Osteoblast (primary cell): Measurements from ENCODE around the gene PZP. TPM values are rescaled to one million over a fixed set of nuclear protein-coding genes. Genes with fewer than 3 reads are reported as not detected.

Experiments
- DNase-seq: peaks from one replicate; pipeline ENCODE4 v3.0.0; 2011; ENCODE audit warnings: low spot score, mixed read lengths; ENCODE audit not compliant: insufficient read length; ENCODE audit errors: missing footprints
- H2AFZ ChIP-seq: 2 replicates; pipeline ENCODE4 v1.6.0; 2011; ENCODE audit warnings: mild to moderate bottlenecking, low read length
- H3K27ac ChIP-seq: 2 replicates; pipeline ENCODE4 v1.5.1; 2011; ENCODE audit warnings: mild to moderate bottlenecking, low read depth, low read length, moderate library complexity
- H3K27me3 ChIP-seq: 2 replicates; pipeline ENCODE4 v1.6.0; 2012; ENCODE audit warnings: mild to moderate bottlenecking, control low read depth, inconsistent platforms, low read length, moderate library complexity; ENCODE audit not compliant: insufficient read depth
- H3K36me3 ChIP-seq: 2 replicates; pipeline ENCODE4 v1.5.1; 2011; ENCODE audit warnings: mild to moderate bottlenecking, low read length, control low read depth, moderate library complexity; ENCODE audit not compliant: insufficient read depth
- H3K4me1 ChIP-seq: 2 replicates; pipeline ENCODE4 v1.5.1; 2011; ENCODE audit warnings: mild to moderate bottlenecking, low read length, control low read depth, moderate library complexity; ENCODE audit not compliant: insufficient read depth
- H3K4me2 ChIP-seq: 2 replicates; pipeline ENCODE4 v1.6.0; 2011; ENCODE audit warnings: mild to moderate bottlenecking, low read length; ENCODE audit not compliant: insufficient read depth
- H3K4me3 ChIP-seq: fragments of 200-600 bp; sonication (generic); 3 replicates; pipeline ENCODE4 v1.5.1; 2012; ENCODE audit warnings: mild to moderate bottlenecking, low read length, inconsistent platforms; ENCODE audit not compliant: insufficient read depth
- H3K79me2 ChIP-seq: 2 replicates; pipeline ENCODE4 v1.6.0; 2012; ENCODE audit warnings: mild to moderate bottlenecking, low read length, control low read depth, inconsistent platforms; ENCODE audit not compliant: insufficient read depth
- H3K9me3 ChIP-seq: 2 replicates; pipeline ENCODE4 v1.5.1; 2011; ENCODE audit warnings: low read depth, low read length, control low read depth
- H4K20me1 ChIP-seq: 2 replicates; pipeline ENCODE4 v1.6.0; 2012; ENCODE audit warnings: mild to moderate bottlenecking, low read length, control low read depth; ENCODE audit not compliant: insufficient read depth
- total RNA-seq: library from RNA; depleted of rRNA; stranded (reverse); fragments of >200 nt; gene quantifications from 2 replicates; pipeline ENCODE4 v1.2.3, GENCODE V29; 2012
- TF ChIP-seq, protein P1 (sequence below): IDR thresholded peaks from 2 replicates; pipeline ENCODE4 v1.5.1; 2011; ENCODE audit warnings: mild to moderate bottlenecking, low read depth, low read length, moderate library complexity; ENCODE audit errors: extremely low read depth

PZP gene
- total RNA-seq, 1 donor = not detected

- H3K4me2 ChIP-seq = no peak overlapping the region
- DNase-seq = no peak
- no peaks in the 10 kb centered on the region for H3K9me3 ChIP-seq
- TF ChIP-seq, protein P1, sequence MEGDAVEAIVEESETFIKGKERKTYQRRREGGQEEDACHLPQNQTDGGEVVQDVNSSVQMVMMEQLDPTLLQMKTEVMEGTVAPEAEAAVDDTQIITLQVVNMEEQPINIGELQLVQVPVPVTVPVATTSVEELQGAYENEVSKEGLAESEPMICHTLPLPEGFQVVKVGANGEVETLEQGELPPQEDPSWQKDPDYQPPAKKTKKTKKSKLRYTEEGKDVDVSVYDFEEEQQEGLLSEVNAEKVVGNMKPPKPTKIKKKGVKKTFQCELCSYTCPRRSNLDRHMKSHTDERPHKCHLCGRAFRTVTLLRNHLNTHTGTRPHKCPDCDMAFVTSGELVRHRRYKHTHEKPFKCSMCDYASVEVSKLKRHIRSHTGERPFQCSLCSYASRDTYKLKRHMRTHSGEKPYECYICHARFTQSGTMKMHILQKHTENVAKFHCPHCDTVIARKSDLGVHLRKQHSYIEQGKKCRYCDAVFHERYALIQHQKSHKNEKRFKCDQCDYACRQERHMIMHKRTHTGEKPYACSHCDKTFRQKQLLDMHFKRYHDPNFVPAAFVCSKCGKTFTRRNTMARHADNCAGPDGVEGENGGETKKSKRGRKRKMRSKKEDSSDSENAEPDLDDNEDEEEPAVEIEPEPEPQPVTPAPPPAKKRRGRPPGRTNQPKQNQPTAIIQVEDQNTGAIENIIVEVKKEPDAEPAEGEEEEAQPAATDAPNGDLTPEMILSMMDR = no peak
- no peak overlapping the region for H2AFZ ChIP-seq
- no peaks in the 10 kb centered on the region for H3K36me3 ChIP-seq
- no peaks in the 10 kb centered on the region for H3K27me3 ChIP-seq
- no peaks in the 10 kb centered on the region for H4K20me1 ChIP-seq
- H3K79me2 ChIP-seq = no peaks in the 10 kb centered on the region
- H3K27ac ChIP-seq = no peak overlapping the region
- no peak overlapping the region for H3K4me3 ChIP-seq
- no peaks in the 10 kb centered on the region for H3K4me1 ChIP-seq
Observed at GRCh38 chr12:9112076-9112853, 95.9 kb downstream of the PZP start.

GRCh38 chr12:9111525-9111924 lies 96.7 kb downstream of the PZP start:
- no peak overlapping the region for H3K27ac ChIP-seq
- no peaks in the 10 kb centered on the region for H3K9me3 ChIP-seq
- H3K79me2 ChIP-seq = no peaks in the 10 kb centered on the region
- no peaks in the 10 kb centered on the region for H3K4me1 ChIP-seq
- no peaks in the 10 kb centered on the region for H3K27me3 ChIP-seq
- no peak overlapping the region for H3K4me3 ChIP-seq
- H3K4me2 ChIP-seq = no peak overlapping the region
- TF ChIP-seq, protein P1 = no peak
- no peak overlapping the region for H2AFZ ChIP-seq
- no peaks in the 10 kb centered on the region for H4K20me1 ChIP-seq
- no peak for DNase-seq
- H3K36me3 ChIP-seq = no peaks in the 10 kb centered on the region

- Histone ChIP-seq H2AFZ (no peak overlapping the region), H3K4me1 (no peaks in the 10 kb centered on the region)
Observed at GRCh38 chr12:9109737-9110491, 98.3 kb downstream of the PZP start.

DNA sequence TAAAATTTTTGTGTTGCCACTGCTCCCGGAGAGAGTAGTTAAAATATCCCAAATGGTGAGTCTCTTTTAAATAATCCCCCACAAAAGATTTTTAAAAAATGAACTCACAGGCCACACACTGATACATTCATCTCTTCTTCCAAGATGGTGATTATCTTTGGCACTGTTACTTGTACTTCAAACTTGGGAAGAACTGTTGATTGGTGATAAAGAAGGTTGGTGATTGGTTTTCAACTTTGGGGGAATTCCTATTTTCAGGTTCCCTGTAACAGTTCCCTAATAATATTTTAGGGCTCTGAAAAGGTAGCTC lies 99.0 kb downstream of the PZP start:
- Histone ChIP-seq H3K4me2 (no peak overlapping the region), H4K20me1 (no peaks in the 10 kb centered on the region), H3K36me3 (no peaks in the 10 kb centered on the region), H2AFZ (no peak overlapping the region), H3K4me3 (no peak overlapping the region), H3K27me3 (no peaks in the 10 kb centered on the region), H3K79me2 (no peaks in the 10 kb centered on the region), H3K9me3 (no peaks in the 10 kb centered on the region), H3K4me1 (no peaks in the 10 kb centered on the region), H3K27ac (no peak overlapping the region)
- DNase-seq = no peak
- TF ChIP-seq, protein P1 = no peak

More at GRCh38 chr12:9109737-9110491, 98.3 kb downstream of the PZP start:
- DNase-seq = no peak
- Histone ChIP-seq H3K27me3 (no peaks in the 10 kb centered on the region), H3K4me3 (no peak overlapping the region), H3K9me3 (no peaks in the 10 kb centered on the region), H3K4me2 (no peak overlapping the region), H3K36me3 (no peaks in the 10 kb centered on the region), H3K27ac (no peak overlapping the region), H3K79me2 (no peaks in the 10 kb centered on the region), H4K20me1 (no peaks in the 10 kb centered on the region)
- TF ChIP-seq, protein P1 = no peak
